DND-41 (cell line): ENCODE results near the gene CALM1.

Source experiments
- ATAC-seq: fragments of 200-7000 bp; cut with Tn5 transposase; 3 replicates; pipeline ENCODE4 v1.9.1; 2021; ENCODE audit warnings: low read depth; ENCODE audit not compliant: insufficient read depth
- DNase-seq: peaks from one replicate; pipeline ENCODE4 v3.0.0-alpha.2; 2020
- H2AFZ ChIP-seq: 2 replicates; pipeline ENCODE4 v1.6.0; 2012; ENCODE audit warnings: low read depth, low read length
- H3K27ac ChIP-seq: 2 replicates; pipeline ENCODE4 v1.5.1; 2012; ENCODE audit warnings: low read length, inconsistent platforms
- H3K27me3 ChIP-seq: fragments of 200-600 bp; sonication (generic); 2 replicates; pipeline ENCODE4 v1.6.0; 2012; ENCODE audit warnings: low read length, mild to moderate bottlenecking, inconsistent platforms; ENCODE audit not compliant: insufficient read depth, poor library complexity
- H3K36me3 ChIP-seq: 2 replicates; pipeline ENCODE4 v1.5.1; 2012; ENCODE audit warnings: low read length, inconsistent platforms; ENCODE audit not compliant: insufficient read depth
- H3K4me1 ChIP-seq: 2 replicates; pipeline ENCODE4 v1.5.1; 2012; ENCODE audit warnings: mild to moderate bottlenecking, low read length; ENCODE audit not compliant: insufficient read depth
- H3K4me2 ChIP-seq: 2 replicates; pipeline ENCODE4 v1.6.0; 2012; ENCODE audit warnings: mild to moderate bottlenecking, moderate library complexity, low read length, inconsistent platforms; ENCODE audit not compliant: insufficient read depth
- H3K4me3 ChIP-seq, 2 experiments: fragments of 200-600 bp in 1 of 2; shearing (Covaris generic) in 1 of 2; 2 replicates each; pipeline ENCODE4 v1.5.1; 2012 to 2016; ENCODE audit warnings: inconsistent platforms in 2 of 2, low read length in 2 of 2, mild to moderate bottlenecking in 2 of 2, low read depth in 1 of 2, moderate library complexity in 1 of 2
- H3K79me2 ChIP-seq: 2 replicates; pipeline ENCODE4 v1.6.0; 2012; ENCODE audit warnings: low read length, inconsistent platforms; ENCODE audit not compliant: insufficient read depth
- H3K9ac ChIP-seq: 2 replicates; pipeline ENCODE4 v1.6.0; 2012; ENCODE audit warnings: low read depth, mild to moderate bottlenecking, inconsistent platforms, low read length, moderate library complexity
- H3K9me3 ChIP-seq: 2 replicates; pipeline ENCODE4 v1.5.1; 2012; ENCODE audit warnings: low read length, moderate library complexity, mild to moderate bottlenecking, inconsistent platforms; ENCODE audit not compliant: insufficient read depth, severe bottlenecking
- H4K20me1 ChIP-seq: 2 replicates; pipeline ENCODE4 v1.6.0; 2012; ENCODE audit warnings: low read length; ENCODE audit not compliant: insufficient read depth
- EZH2 ChIP-seq: IDR thresholded peaks from 3 replicates; pipeline ENCODE4 v1.6.1; 2012; ENCODE audit warnings: borderline replicate concordance, low read depth, mild to moderate bottlenecking, moderate library complexity, low read length, inconsistent platforms; ENCODE audit not compliant: severe bottlenecking
- TF ChIP-seq, protein P1 (sequence below): IDR thresholded peaks from 2 replicates; pipeline ENCODE4 v1.5.1; 2012; ENCODE audit warnings: borderline replicate concordance, low read length, moderate library complexity, mild to moderate bottlenecking; ENCODE audit not compliant: poor library complexity, severe bottlenecking; ENCODE audit errors: extremely low read depth

Gene CALM1

DNA sequence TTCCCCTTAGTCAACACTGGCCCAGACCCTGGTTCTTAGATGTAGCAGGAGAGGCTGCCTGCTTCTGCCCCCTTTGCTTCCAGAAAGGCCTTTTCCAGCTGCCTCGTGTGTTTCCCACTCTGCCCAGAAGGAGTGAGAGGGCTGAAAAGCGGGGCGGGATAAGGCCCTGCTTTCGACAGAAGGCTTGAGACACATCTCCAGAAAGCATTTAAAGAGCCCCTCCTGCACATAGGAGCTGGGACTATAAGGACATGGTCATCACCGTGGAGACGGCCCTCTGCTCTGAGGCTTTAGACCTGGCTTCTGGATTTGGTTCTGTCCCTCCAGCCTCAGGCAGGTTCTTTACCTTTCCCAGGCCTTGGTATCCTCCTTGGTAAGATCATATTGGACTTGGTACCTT, 11.9 kb downstream of the CALM1 start:
- Histone ChIP-seq H3K4me3 (no peak overlapping the region), H2AFZ (no peak overlapping the region), H3K27me3 (no peaks in the 10 kb centered on the region), H3K9ac (no peak overlapping the region), H4K20me1 (peaks cover 10% of the 10 kb centered on the region), H3K27ac (no peak overlapping the region), H3K4me2 (no peak overlapping the region), H3K36me3 (peaks cover 32% of the 10 kb centered on the region), H3K79me2 (no peaks in the 10 kb centered on the region), H3K4me1 (no peaks in the 10 kb centered on the region), H3K9me3 (no peaks in the 10 kb centered on the region)
- TF ChIP-seq, protein P1, sequence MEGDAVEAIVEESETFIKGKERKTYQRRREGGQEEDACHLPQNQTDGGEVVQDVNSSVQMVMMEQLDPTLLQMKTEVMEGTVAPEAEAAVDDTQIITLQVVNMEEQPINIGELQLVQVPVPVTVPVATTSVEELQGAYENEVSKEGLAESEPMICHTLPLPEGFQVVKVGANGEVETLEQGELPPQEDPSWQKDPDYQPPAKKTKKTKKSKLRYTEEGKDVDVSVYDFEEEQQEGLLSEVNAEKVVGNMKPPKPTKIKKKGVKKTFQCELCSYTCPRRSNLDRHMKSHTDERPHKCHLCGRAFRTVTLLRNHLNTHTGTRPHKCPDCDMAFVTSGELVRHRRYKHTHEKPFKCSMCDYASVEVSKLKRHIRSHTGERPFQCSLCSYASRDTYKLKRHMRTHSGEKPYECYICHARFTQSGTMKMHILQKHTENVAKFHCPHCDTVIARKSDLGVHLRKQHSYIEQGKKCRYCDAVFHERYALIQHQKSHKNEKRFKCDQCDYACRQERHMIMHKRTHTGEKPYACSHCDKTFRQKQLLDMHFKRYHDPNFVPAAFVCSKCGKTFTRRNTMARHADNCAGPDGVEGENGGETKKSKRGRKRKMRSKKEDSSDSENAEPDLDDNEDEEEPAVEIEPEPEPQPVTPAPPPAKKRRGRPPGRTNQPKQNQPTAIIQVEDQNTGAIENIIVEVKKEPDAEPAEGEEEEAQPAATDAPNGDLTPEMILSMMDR = no peak
- no peak for TF ChIP-seq EZH2
- DNase-seq (no peak), ATAC-seq (peak; percentile 38; the same call in 1 of the 3 replicates)

DNA sequence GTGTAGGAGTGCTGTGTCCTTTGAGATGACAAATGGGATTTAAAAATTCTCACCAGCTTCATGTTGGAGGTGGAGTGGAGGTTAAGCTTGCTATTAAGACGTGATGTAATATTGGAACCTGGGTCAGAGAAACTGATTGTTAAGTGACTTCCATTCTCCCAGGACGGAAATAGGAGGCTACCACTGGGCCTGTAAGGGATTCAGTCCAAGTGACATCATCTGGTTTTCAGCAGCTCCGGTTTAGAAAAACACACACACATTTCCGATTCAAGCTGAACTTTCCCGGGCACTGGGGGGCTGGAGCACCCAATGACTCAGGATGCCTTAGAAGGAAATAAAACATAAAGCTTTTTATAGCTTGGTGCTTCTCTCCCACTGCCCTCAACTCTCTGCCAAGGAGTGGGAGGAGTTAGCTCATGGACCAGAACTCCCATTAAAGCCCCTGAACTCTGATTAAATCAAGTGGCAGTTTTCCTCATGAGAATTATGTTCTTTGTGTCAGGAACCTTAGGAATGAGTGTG, 12.4 kb downstream of the CALM1 start:
- H3K27me3 ChIP-seq = no peaks in the 10 kb centered on the region
- no peak overlapping the region for H3K4me2 ChIP-seq
- no peak overlapping the region for H2AFZ ChIP-seq
- DNase-seq = no peak
- no peaks in the 10 kb centered on the region for H3K4me1 ChIP-seq
- H3K79me2 ChIP-seq = no peaks in the 10 kb centered on the region
- H3K9ac ChIP-seq = no peak overlapping the region
- no peak for ATAC-seq
- no peak overlapping the region for H3K4me3 ChIP-seq
- peaks cover 10% of the 10 kb centered on the region for H4K20me1 ChIP-seq
- H3K9me3 ChIP-seq = no peaks in the 10 kb centered on the region
- H3K27ac ChIP-seq = no peak overlapping the region
- TF ChIP-seq, protein P1 = no peak
- no peak for TF ChIP-seq EZH2
- peaks cover 26% of the 10 kb centered on the region for H3K36me3 ChIP-seq

DNA sequence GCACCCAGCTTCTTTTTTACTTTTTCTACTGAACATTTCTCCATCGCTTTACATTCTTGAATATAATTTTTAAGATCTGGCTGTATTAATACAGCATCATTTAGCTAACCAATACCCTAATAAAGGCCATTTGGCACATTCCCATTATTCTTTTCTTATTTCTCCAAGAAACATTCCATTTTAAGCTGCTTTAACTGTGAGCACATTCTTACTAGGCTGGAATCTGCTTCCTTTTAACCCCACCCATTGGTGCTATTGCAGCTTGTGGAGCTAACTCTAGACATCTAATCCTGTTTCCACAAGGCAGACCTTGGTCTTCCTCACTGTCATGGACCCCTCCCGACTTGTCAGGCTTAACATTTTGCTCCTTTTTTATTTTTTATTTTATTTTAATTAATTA, 15.2 kb downstream of the CALM1 start:
- H2AFZ ChIP-seq = no peak overlapping the region
- no peak overlapping the region for H3K4me3 ChIP-seq
- no peaks in the 10 kb centered on the region for H3K27me3 ChIP-seq
- no peak for ATAC-seq
- DNase-seq = no peak
- no peaks in the 10 kb centered on the region for H3K36me3 ChIP-seq
- H4K20me1 ChIP-seq = peaks cover 7% of the 10 kb centered on the region
- H3K79me2 ChIP-seq = no peaks in the 10 kb centered on the region
- H3K4me1 ChIP-seq = no peaks in the 10 kb centered on the region
- no peak overlapping the region for H3K27ac ChIP-seq
- TF ChIP-seq, protein P1 = no peak
- TF ChIP-seq EZH2 = no peak
- no peaks in the 10 kb centered on the region for H3K9me3 ChIP-seq
- H3K9ac ChIP-seq = no peak overlapping the region
- H3K4me2 ChIP-seq = no peak overlapping the region

DNA sequence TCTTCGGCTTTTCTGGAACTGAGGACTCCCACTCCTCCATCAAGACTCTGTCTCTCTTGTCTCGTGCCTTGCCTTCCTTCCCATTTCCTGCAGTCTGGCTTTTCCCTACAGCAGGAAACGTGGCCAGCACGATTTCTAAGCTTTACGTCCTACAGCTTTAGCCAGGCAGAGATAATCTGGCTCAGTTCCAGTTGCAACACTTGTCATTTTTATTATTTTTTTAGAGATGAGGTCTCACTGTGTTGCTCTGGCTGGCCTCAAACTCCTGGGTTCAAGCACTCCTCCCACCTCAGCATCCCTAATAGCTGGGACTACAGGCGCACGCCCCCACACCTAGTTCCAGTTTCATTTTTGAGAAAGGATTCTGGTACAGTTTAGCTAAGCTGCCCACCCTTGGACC, 19.9 kb downstream of the CALM1 start:
- H3K27ac ChIP-seq = no peak overlapping the region
- ATAC-seq = no peak
- no peaks in the 10 kb centered on the region for H3K79me2 ChIP-seq
- no peak overlapping the region for H3K4me2 ChIP-seq
- H3K9me3 ChIP-seq = no peaks in the 10 kb centered on the region
- H3K27me3 ChIP-seq = no peaks in the 10 kb centered on the region
- H2AFZ ChIP-seq = no peak overlapping the region
- DNase-seq = no peak
- no peak overlapping the region for H3K4me3 ChIP-seq
- TF ChIP-seq, protein P1 = no peak
- no peak for TF ChIP-seq EZH2
- H4K20me1 ChIP-seq = no peaks in the 10 kb centered on the region
- no peaks in the 10 kb centered on the region for H3K36me3 ChIP-seq
- H3K9ac ChIP-seq = no peak overlapping the region
- no peaks in the 10 kb centered on the region for H3K4me1 ChIP-seq
